ENCODE measurements around the gene TTC32.

The TTC32 gene

DNA sequence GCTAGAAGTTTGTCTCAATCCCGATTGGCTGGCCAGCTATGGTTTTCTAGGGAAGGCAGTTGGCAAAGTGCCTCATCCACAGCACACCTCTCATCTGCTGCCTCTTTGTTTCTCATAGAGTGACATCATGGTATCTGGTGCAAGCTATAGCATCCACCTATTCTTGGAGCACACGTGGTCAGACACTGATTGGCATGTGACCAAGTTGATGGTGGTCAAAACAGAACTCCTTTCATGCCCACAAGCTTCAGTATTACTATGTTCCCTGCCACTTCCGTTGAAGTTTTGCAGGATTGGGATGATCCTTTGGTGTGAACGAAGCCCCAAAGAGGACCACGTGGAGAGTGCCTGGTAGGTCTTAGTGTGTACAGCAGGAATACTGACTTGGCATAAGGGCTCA lies 28.8 kb downstream of the TTC32 start:
- DNase-seq, result no peak

DNA sequence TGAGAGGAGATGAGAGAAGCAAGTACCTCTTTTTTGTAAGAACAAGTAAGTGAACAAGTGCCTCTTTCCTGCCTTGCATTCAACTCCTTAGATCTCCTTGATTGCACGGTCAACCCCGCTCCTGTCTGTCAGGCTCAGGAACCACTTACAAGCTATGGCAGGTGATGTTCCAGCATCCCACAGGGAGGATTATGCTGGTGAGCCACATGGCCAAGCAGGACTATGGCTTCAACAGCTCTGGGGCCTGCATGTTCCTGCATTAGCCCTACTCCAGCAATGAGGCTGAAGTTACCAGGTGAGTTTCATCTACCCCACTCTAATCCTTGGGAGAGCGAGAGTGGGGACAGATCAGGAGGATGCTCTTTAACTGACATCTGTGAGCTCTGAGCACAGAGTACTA lies 29.5 kb downstream of the TTC32 start:
- no peak for DNase-seq

DNA sequence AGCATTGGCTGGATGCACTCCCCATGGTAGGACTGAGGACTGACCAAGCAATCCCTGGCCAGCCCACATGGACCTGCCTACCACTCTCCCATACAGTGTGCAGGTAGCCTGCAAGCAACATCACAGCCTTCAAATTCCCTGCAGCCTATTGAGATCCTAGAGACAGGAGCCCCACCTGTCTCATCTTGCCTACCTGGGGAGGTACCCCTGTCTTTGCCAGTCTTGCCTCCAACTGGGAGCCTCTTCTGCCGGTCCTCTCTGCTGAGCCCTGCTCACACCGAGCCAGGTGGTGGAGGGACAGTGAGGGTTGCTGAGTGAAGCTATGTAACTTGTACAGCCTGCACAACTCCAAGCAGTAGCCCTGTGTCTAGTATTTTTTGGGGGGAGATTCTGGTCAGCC lies 29.9 kb downstream of the TTC32 start:
- DNase-seq, result no peak

DNA sequence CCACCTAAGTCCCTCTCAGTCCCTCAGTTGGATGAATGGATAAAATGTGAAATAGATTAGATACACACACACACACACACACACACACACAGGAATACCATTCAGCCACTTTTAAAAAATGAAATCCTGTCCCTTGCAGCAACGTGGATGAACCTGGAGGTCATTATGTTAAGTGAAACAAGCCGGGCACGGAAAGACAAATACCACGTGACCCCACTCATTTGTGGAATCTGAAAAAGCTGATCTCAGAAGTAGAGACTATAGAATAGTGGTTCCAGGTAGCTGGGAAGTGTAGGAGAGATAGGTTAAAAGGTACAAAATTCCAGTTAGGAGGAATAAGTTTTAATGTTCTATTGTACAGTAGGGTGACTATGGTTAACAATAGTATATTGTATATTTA lies 31.0 kb downstream of the TTC32 start:
- no peak for DNase-seq

DNA sequence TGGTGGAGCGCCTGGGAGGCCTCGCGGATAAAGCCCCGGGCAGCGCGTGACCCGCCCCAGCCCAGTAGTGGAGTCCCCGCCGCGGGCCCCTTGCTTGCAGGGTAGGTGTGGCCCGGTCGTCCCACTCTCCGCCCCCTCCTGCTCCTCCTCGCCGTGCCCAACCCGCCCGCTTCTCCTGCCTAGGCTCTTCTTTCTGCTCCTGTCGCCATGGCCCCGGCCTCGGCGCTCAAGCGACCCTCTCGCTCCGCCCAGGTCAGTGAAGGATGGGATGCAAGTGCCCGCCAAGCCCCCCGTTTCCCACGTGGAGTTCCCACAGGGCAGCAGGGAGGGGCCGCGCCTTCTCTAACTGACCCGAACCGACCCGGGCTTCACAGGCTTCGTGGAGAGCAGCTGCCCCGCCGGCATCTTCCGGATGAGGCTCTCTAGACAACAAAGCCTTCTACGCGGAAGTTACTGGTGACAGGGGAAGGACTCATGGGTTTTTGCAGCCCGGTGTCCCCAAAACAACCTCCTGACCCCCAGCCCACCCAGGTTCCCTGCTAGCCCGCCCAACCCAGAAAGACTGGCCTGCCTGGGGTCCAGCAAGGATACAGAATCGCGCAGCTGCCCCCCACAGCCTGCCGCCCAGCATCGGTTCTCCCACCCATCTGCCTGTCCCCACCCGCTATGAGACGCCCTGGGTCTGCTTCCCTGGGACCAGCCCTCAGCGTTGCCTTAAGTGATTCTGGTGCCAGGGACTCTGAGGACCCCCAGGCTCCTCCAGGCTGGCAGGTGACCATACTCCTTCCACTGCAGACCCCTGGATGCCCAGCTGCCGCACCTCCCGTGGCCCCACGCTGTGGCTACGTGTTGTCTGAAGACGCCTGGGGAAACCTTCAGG lies 32.8 kb downstream of the TTC32 start:
- peak; percentile 17 for DNase-seq

DNA sequence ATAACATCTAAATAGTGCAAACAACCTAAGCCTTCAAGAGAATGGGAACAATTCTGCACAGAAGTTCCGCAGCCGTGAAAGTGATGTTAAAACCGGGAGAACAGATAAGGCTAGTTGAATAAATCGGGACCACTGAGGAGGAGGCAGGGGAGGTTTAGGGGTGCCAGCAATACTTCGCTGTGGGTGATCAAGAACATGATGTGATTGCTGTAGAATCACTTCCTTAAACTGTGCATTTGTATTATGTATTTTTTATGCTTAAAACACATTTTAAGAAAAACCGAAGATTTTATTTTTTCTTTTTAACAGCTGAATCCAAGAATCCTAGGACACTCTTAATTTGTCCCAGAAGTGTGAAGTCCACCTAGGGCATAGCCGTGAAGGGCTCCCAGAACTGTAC lies 33.6 kb downstream of the TTC32 start:
- DNase-seq, result no peak

DNA sequence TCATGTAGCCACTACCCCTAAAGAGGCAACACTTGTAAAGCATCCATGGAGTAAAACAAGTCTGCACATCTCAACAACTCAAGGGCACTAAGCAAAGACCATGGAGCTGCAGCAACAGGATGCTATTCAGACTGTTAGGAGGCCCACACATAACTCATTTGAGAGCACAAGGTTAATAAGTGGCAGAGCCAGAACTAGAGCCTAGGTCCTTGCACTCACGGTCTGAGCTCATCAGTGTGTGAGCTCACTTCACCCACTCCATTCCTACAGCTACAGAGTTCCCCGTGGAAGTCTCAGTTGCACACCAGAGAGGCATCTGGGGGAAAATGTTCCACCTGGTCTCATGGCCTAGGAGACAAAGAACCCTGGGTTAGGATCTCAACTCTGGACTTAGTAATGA lies 35.0 kb downstream of the TTC32 start:
- DNase-seq, result no peak

DNA sequence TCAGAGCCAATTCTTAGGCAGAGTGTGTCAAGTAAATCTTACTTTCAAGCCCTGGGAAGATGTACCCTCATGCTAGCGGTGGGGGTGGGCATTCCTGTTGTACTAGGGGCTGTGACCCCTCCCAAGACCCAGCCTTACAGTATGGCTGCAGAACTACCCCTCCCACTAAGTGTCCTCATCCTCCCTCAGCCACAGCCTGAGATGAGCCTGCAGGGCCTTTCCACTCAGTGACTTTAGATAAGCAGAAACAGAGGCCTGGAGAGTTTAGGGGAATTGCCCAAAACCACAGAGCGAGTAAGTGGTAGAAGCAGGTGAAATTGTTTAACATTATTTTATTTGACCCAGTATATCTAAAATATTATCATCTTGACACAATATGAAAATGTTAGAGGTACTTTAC lies 36.6 kb downstream of the TTC32 start:
- DNase-seq, result no peak

DNA sequence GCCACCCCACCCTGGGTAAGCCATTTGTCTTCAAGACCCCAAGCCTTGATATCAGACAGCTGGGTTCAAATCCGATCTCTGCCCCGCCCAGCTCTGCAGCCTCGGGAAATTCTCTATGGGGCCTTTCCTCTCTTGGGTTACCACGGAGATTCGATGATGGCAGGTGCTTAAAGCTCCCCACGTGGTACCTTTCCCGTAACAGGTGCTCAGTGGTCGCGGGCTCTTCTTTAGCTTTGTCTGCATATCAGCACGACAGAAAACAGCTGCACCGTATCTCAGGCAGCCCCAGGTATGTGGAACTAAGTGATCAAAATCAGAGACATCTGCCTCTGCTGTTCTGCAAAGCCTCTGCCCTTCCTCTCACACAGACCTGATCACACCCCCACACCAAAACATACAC lies 37.4 kb downstream of the TTC32 start:
- no peak for DNase-seq

DNA sequence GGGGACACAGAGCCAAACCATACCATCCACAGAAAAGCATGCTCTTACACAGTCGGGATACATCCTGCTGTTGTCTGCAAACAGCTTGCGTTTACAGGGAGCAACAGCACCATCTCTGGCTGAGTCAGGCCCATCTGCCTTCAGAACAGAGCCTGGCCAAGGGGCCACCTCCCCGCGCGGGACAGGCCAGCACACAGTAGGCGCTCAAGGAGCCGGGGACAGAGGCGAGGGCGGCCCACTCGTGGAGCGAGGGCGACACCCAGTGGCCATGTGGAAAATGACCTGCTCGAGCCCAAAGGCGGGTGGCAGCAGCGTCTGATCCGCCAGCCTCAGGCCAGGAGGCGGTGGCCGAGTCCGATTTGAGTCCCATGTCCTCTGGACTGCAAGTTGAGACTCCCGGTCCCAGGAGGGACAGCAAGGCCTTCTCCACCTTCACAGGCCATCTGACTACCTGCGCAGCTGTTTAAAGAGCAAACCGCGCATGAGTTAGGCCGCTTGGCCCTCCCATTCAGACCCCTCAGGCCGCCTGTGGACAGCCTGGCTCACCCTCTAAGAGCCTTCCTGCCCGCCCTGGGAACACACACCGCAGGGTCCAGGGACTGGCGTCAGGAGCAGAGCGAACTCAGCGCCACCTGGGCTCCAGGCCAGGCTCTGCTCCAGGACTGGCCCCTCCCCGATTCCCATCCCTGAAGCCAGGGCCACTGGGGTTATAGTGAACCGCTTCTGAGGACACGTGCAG lies 38.3 kb downstream of the TTC32 start:
- DNase-seq, result peak; percentile 67

DNA sequence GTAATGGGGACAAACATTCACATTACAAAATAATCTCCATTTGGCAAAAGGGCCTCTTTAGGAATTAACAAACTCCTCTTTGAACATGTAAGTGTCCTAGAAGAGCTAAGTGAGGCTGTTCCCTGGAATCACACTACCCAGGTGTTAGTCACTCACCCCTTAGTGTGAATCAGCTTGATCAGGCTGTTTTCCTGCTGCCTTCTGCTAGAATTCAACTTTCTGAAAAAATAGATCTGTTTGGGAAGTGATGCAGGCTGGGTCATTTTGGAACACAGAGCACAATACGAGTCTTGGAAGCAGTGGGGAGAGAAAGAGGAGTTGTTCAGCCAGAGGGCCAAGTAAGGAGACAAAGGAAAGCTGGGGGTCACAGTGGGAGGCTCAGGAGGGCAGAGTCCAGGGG lies 40.0 kb downstream of the TTC32 start:
- DNase-seq, result no peak

DNA sequence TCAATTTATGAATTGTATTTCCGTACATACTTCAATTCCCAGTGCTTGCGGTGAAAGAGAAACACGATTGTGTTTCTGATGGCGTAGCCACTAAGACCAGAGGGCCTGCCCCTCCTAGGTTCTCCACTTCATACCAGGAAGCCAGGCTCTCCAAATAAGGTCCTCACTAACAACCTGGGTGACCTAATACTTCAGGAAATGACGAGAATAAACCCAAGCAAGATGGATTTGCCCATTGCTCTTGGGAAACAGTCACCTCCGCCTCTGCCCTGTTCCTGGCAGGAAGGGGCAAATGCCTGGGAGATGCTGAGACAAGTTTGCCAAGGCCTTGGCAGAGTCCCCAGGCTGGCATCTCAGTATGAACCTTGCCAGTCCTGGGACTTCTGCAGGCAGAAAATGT lies 41.8 kb downstream of the TTC32 start:
- no peak for DNase-seq

DNA sequence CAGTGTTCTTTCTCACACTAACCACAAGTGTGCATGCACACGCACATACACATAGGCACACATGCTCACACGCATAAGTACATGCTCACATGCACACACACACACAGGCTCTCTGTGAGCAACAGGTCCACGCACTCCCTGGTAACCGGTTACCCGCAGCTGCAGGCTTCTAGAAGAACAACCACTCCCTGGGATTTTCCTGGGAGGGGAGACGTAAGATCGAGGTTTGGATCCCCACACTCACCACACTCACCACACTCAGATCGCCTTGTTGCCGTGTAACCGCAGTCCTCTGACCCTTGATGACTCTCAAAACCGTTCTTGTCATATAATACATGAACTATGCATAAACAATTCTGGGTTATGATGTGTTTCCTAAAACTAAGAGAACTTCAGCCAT lies 42.2 kb downstream of the TTC32 start:
- DNase-seq, result no peak

DNA sequence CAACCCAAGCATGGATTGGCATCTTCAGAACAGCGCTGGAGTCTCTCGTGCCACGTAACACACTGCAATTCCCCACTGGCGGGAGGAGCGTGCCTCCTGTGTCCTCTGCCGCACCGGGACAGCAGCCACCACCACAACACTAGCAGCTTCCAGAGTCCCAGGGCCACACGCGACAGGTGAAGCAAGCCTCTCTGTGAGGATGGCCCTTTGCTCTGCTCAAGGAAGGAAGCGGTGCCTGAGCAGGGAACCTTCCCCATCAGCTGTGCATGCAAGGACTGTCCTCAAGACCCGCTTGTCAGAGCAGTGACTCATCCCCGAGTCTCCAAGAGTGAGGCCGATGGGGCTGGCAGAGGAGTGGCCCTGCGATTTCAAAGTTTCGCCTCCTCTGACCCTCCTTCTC lies 44.0 kb downstream of the TTC32 start:
- DNase-seq, result no peak

DNA sequence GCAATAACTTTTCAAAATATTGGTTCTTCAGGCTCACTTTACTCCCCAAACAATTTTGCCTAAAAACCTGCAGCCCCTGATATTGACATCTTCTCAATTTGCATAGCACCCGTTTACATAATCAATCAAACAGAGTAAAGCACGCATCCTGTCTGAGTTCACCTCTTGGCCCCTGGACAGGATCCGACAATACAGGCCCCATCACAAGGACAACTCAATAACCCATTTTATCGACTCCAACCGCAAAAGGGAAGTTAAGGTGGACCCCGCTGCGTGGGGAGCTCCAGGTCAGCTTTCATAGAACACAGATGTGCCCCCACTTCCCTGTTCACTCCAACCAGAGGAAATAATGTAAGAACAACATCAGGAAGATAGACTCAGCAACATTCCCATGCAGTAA lies 44.7 kb downstream of the TTC32 start:
- no peak for DNase-seq

DNA sequence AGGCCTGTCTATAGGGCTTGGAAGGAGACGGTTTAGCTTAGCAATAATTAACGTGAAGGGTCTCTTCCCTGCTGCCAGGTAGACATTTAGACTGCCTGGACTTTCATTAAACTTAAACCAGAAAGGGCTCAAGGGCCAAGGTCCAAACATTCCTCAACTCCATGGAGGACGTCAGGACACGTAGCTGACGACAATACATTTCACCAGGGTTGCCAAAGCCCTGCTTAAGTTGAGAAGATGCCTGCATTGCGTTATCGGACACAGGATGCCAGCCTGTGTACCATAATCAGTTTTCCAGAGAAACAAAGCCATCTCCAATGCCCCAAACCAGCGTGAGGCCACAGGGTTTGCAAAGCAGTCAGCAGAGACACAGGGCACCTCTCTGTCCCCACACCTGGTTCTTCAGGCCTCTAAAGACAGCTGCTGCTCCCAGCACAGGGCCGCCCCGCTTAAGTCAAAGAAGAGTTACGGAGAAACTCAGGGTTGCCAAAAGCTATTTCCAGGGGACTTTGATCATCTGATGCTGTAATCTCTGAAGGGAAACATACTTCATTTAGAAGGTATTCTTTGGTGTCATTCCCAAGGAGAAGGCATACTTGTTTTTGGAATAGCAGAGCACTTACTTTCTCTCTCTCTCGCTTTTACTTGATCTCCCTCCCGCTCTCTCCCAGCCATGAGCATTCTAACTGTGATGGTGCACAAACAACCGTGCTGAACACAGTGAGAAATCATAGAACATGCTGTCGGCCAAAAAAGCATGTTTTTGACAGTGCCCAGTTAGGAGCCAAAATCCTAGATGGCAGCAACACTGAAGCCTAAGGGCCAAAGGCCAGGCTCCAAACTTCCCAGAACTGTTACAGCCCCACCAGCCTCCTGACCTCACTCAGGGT lies 46.0 kb downstream of the TTC32 start:
- DNase-seq, result no peak

DNA sequence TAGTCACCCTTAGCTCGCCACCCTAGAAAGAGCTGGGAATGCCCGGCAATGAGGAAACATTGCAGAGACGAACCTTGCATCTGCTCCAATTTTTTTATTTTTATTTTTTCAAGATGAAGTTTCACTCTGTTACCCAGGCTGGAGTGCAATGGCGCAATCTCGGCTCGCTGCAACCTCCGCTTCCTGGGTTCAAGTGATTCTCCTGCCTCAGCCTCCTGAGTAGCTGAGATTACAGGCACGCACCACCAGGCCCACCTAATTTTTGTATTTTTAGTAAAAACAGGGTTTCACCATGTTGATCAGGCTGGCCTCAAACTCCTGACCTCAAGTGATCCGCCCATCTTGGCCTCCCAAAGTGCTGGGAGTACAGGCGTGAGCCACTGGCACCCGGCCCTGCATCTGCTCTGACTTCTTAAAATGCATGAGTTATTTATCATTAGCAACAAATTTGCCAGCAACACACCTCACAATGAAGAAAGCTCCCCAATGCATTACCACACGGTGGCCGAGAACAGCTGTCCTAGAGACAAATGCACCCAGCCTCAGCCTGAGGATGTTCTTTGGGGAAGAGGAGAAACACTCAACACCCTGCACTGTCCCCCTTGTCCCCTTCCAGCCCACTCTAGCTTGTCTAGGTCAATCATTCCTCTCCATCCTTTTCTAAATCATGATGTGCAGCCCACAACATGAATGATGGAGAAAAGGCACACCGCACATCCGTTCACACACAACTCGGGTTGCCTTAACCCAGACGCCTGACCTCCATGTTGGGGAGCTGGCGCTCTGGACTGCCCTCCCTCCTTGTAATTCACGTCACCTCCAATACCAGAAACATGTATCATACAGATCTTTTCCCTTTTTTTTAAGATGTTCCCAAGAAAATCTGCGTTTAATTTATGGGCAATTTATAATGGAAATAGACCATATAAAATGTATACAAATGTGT lies 46.9 kb downstream of the TTC32 start:
- no peak for DNase-seq

DNA sequence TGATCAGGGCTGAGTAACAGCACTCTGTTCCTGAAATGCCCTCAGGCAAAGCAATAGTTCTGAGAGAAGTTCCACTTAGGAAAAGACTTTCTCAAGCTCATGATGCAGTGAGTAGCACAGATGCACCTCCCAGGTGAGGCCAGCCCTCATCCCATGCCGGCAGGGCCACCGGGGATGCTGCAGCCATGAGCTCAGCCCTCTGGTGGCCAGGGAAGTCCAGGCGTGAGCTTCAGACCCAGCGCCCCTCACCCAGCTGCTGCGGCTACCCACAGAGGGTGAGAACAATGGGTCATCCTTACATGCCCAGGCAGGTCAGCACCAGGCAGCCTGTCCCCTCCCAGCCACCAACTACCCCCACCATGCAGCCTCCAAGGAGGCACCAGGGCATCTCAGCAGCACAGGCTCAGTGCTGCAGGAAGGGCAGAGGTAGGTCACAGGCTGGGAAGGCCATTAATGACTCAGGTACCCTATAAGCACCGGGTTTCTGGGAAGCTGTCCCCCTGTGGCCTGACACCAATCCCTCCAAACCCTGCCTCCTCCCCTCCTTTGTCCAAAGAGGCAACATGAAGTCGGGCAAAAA lies 50.6 kb downstream of the TTC32 start:
- no peak for DNase-seq

DNA sequence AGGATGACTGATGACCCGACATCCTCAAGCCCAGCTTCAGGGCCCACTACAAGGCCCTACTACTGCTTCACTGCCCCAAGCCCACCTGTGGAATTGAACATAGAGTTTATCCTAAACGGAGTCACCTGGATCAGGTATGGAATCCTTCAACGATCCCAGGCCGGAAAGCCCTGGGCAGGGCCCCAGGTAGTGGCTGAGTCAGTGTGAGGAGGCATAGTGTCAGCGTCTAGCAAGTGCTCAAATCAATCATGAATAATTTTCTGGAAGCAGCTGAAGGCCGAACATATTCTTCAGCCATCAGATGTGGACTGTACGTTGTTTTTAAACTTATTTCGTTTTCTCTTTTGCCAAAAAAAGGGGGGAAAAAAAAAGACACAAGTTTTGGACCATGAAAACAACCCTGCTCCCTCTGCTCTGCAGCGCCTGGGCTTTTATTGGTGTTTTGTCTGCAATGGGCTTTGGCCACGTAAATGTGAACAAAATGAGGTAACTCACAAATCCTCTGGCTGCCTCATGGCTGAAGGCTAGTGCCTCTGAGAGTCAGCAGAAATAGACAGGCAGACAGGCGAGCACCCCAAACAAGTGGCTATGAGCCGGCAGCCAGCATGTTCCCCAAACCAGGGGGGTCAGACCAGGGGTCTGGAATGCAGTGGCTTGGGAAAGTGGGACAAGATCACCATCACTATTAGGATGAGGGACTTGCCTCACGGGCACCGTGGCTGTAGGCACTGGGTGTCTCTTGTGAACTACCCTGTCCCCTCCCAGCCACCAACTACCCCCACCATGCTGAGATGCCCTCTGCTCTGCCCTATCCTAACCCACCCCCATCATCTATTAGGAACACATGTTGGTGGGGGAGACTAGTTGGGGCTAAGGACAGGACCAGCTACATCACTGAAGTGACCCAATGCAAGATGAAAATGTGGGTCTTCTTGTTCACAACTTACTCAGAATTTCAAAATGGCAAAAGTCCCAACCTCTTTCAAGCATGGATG lies 51.4 kb downstream of the TTC32 start:
- no peak for DNase-seq

DNA sequence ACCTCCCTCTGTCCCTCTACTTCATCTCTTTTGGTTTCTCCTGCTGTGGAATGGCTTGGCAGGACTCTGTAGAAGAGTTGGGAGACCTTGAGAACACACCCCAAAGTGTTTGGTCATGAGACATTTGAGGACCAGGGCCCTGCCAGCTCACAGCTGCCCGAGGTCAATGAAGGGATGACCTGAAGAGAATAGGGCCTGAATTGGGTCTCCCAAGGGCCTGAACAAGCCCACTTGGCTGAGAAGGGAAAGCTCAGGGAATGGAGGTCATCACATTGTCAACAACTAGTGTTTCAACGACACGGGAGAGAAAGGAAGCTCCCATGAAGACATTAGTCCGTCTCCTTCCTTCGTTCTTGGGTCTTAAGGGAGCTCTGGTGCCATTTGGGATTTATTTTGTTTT lies 52.8 kb downstream of the TTC32 start:
- no peak for DNase-seq

Data from suppressor macrophage treated with lipopolysaccharide for 4 hours (primary cell).